Activated CD4-positive, alpha-beta T cell treated with anti-CD3 and anti-CD28 coated beads, Interleukin-2, Interleukin-6, amounts not matched to agents 100 ng/mL and 50 ng/mL, durations not matched to agents 16 hours and 8 hours (primary cell): Measurements from ENCODE around the gene PALS2.

Source experiments
- DNase-seq: peaks from one replicate; pipeline ENCODE4 v3.0.0-alpha.2; 2020

The PALS2 gene

GRCh38 chr7:24591152-24591551, 17.9 kb downstream of the PALS2 start:
- no peak for DNase-seq

GRCh38 chr7:24595671-24596418, 22.6 kb downstream of the PALS2 start:
- no peak for DNase-seq

GRCh38 chr7:24597014-24597413, 23.8 kb downstream of the PALS2 start:
- DNase-seq: peak; percentile 43

- no peak for DNase-seq
Measured at GRCh38 chr7:24601600-24601999, 28.3 kb downstream of the PALS2 start.

GRCh38 chr7:24602860-24603456, 29.7 kb downstream of the PALS2 start:
- DNase-seq: no peak

GRCh38 chr7:24604630-24605029, 31.4 kb downstream of the PALS2 start:
- DNase-seq: no peak

GRCh38 chr7:24608504-24608903, 35.3 kb downstream of the PALS2 start:
- no peak for DNase-seq

- DNase-seq: no peak
Measured at GRCh38 chr7:24609059-24609458, 35.8 kb downstream of the PALS2 start.

GRCh38 chr7:24609570-24609969, 36.3 kb downstream of the PALS2 start:
- no peak for DNase-seq

- DNase-seq: no peak
Measured at GRCh38 chr7:24611130-24611529, 37.9 kb downstream of the PALS2 start.

GRCh38 chr7:24617957-24618616, 44.8 kb downstream of the PALS2 start:
- no peak for DNase-seq

GRCh38 chr7:24619978-24620377, 46.7 kb downstream of the PALS2 start:
- DNase-seq: no peak

- DNase-seq: no peak
Measured at GRCh38 chr7:24622646-24623182, 49.5 kb downstream of the PALS2 start.
